Measurements from ENCODE around the gene AGBL4.
"Not testable (repeated sequence)": the region's sequence is repeated elsewhere in the genome, so short reads cannot be mapped to it uniquely, and the experiment has no call there.

The AGBL4 gene

GRCh38 chr1:49016030-49016977 is 1007.5 kb downstream of the AGBL4 start:
- DNase-seq = no peak

DNA sequence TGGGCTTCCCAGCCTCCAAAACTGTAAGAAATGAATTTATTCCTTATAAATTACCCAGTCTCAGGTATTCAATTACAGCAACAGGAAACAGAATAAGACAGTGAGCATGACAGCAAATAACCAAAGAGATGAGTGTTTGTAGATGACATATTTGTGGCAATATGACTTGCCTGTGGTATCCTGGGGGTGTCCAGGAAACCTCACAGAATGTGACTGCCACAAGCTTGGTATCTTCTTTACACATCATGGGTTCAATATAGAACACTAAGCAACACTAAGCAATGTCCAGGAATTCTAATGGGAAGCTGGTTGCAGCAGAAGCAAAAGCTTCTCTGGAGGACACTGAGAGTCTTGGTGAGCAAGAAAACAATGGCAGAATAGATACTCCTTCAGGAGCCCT is 1010.7 kb downstream of the AGBL4 start:
- no peak for DNase-seq

- not testable (repeated sequence) for DNase-seq
These were observed 1020.8 kb downstream of the AGBL4 start for GRCh38 chr1:49002981-49003380.

DNA sequence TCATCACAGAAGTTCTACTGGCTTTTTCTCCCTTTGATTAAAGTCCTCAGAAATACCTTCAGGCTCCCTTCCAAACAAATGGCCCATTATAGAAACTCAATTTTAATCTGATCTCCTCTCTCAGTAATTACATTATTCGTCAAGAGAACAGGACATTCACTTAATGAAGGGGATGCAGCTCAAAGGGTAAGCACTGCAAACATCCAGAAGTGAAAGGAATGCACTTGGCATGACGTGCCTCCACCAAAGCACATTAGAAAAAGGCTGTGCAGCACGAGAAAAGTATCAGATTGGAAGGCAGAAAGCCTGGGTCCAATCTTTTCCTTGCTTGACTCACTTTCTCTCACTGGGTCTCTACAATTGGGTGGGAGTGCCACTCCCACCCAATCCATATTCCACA is 1024.4 kb downstream of the AGBL4 start:
- DNase-seq = no peak

- no peak for DNase-seq
These were observed 1027.4 kb downstream of the AGBL4 start for GRCh38 chr1:48996311-48996710.

GRCh38 chr1:48988633-48989197 is 1035.0 kb downstream of the AGBL4 start:
- DNase-seq = no peak

DNA sequence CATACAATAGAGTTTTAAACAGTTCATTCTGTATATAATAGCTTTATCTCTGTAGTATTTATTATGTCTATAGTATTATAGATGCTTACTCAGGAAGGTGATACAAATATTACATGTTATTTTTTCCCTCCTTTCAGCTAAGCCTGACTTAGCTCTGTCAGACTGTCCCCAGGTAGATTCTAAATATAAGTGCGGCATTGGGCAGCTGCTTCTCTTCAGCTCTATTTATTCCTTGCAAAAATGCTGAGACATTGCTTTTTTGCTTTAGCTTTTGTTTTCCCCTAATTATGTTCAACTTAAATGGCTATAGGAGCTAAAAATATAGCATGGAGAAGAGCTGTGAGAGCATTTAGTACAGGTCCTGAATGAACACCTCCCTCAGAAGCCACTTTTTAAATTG is 1043.8 kb downstream of the AGBL4 start:
- no peak for DNase-seq

DNA sequence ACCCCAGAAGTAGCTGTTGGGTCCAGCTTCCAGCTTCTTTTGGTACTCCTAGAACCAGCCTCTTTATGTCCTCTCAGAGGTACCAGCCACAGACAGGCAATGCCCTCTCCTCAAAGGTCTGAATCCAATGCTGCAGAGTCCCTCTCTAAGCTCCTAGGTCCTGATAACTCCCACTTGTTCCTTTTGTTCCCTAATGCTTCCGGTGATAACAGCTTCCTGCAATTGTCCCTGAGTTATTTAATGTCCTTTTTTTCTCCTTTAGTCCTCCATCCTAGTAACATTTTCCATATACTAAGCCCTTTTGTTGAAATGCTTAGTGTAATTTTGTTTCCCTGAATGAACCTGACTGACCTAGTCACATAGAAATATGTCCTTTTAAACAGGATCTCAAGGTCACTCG is 1045.3 kb downstream of the AGBL4 start:
- DNase-seq = no peak

GRCh38 chr1:48977273-48977672 is 1046.5 kb downstream of the AGBL4 start:
- no peak for DNase-seq

GRCh38 chr1:48969971-48970370 is 1053.8 kb downstream of the AGBL4 start:
- no peak for DNase-seq

GRCh38 chr1:48967318-48967717 is 1056.4 kb downstream of the AGBL4 start:
- no peak for DNase-seq

GRCh38 chr1:48966583-48966982 is 1057.2 kb downstream of the AGBL4 start:
- no peak for DNase-seq

GRCh38 chr1:48960320-48960719 is 1063.4 kb downstream of the AGBL4 start:
- DNase-seq = no peak

- DNase-seq = no peak
These were observed 1068.0 kb downstream of the AGBL4 start for GRCh38 chr1:48955774-48956173.

- no peak for DNase-seq
These were observed 1070.1 kb downstream of the AGBL4 start for GRCh38 chr1:48953617-48954016.

DNA sequence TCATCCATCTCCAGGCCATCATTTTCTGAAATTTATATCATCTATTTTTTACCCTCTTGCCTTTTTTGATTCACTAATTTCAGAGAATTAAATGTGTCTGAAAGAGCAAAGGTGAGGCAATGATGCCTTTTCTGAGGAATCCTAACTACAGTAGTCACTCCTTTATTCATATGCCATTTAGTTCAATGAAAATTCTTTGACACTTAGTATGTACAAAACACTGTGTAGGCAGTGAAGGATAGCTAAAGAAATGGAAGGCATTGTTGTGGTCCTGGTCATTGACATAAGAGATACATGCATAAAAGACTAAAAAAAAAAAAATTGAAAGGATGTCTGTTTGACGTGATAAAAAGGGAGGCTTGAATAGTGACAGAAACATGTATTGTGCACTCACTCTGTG is 1075.2 kb downstream of the AGBL4 start:
- DNase-seq = no peak

DNA sequence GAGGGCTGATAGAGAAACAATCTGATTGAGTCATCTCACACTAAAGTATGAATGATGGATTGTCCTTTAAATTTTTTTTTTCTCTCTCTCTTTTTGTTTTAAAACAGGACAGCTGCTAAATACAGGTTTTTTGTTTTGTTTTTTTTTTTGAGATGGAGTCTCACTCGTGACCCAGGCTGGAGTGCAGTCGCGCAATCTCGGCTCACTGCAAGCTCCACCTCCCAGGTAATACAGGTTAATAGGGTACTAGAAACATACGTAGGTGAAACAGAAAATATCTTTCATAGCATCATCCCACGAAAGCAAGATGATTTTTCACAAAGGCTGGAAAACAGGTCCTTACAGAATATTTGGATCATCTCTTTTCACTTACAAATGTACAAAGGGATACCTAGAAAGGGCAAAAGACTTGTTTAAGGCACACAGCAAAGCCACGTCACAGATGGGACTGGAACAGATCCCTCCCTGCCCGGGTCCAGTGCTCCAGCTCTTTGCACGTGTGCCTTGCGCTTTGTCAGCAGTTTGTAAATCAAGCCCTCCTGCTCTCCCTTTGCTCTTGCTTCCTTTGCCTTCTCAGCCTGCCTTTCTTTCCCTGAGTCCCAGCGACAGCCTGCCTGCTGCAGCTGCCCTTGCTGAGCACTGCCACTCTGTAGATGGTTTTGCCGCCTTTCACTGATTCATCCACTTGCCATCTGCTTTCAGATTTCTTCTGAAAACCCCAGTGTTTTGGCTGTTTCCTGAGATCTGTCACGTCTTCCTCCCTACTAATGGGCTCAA is 1075.8 kb downstream of the AGBL4 start:
- no peak for DNase-seq

DNA sequence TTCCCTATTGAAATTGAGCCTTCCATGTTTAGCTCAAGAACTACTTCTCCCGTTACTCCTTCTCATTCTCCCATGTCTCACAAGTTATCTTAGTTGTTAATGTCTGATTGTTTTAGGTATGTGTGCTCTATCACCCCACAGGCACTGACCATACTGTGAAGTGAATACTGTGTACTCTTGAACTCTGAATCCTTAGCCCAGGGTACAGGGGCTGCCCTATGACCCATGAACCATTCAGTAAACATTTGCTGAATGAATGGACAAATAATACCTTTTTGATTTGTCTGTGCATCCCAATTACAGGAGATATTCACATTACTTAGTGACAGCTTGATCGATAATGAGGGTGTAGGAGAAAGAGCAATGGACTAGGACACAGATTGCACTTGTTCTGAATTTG is 1077.7 kb downstream of the AGBL4 start:
- no peak for DNase-seq

DNA sequence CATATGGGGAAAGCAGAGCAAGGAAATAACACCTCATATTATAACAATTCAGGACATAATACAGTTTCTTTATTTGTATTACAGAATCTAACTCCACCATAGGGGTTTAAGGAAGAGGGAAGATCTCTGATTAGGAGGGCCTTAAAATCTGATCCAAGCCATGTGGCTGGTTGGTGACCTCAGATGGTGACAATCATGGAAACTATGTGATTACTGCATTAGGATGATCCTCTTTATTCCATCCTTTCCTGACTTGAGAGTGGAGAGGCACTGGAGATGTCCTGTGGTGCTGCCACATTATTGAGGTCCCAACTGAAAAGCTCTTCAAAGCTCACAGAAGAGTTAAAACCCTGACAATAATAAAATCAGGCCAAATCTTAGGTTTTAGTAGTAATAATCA is 1078.9 kb downstream of the AGBL4 start:
- DNase-seq = no peak

GRCh38 chr1:48943826-48944225 is 1079.9 kb downstream of the AGBL4 start:
- no peak for DNase-seq

GRCh38 chr1:48943393-48943792 is 1080.4 kb downstream of the AGBL4 start:
- no peak for DNase-seq

GRCh38 chr1:48940962-48941732 is 1082.6 kb downstream of the AGBL4 start:
- no peak for DNase-seq

GRCh38 chr1:48940354-48940753 is 1083.4 kb downstream of the AGBL4 start:
- no peak for DNase-seq

Measured in HCEC 1CT (cell line).